HepG2 (cell line): ENCODE data around the gene SUPT4H1. TPM values are rescaled to one million over a fixed set of nuclear protein-coding genes. Genes with fewer than 3 reads are reported as not detected.

Source experiments
- ELF3 ChIP-seq: IDR thresholded peaks from 2 replicates; pipeline ENCODE4 v1.6.1; 2016; ENCODE audit warnings: missing genetic modification reagents, missing compliant biosample characterization
- FOXP1 ChIP-seq, 2 experiments: fragments of 450-650 bp in 1 of 2; IDR thresholded peaks; 2 replicates each; pipeline ENCODE4 v1.6.1; 2017 to 2018; ENCODE audit warnings: antibody characterized with exemption in 1 of 2
- JUND ChIP-seq: sonication (generic); formaldehyde crosslinking; IDR thresholded peaks from 2 replicates; pipeline ENCODE4 v1.8.0; 2022; ENCODE audit warnings: mild to moderate bottlenecking, missing genetic modification reagents
- NCOA2 ChIP-seq: sonication (generic); formaldehyde crosslinking; IDR thresholded peaks from 2 replicates; pipeline ENCODE4 v1.8.0; 2022; ENCODE audit warnings: inconsistent platforms
- NFYB ChIP-seq: sonication (generic); formaldehyde crosslinking; IDR thresholded peaks from 2 replicates; pipeline ENCODE4 v1.4.0; 2020; ENCODE audit warnings: missing genetic modification reagents
- PATZ1 ChIP-seq: sonication (generic); formaldehyde crosslinking; IDR thresholded peaks from 2 replicates; pipeline ENCODE4 v1.4.0; 2020; ENCODE audit warnings: missing genetic modification reagents
- PPARG ChIP-seq: conservative IDR thresholded peaks from 2 replicates; pipeline ENCODE4 v1.6.1; 2016; ENCODE audit warnings: missing biosample characterization, missing genetic modification reagents
- RAD21 ChIP-seq: fragments of 450-650 bp; formaldehyde crosslinking; IDR thresholded peaks from 2 replicates; pipeline ENCODE4 v1.5.0; 2020; ENCODE audit warnings: mild to moderate bottlenecking
- SKI ChIP-seq: fragments of 450-650 bp; IDR thresholded peaks from one replicate; pipeline ENCODE4 v1.6.1; 2018; ENCODE audit warnings: mild to moderate bottlenecking; ENCODE audit not compliant: partially characterized antibody
- SKIL ChIP-seq: sonication (generic); formaldehyde crosslinking; IDR thresholded peaks from 2 replicates; pipeline ENCODE4 v1.8.0; 2022; ENCODE audit warnings: missing genetic modification reagents, mild to moderate bottlenecking, moderate library complexity, borderline replicate concordance
- SNRNP70 ChIP-seq: fragments of 200-400 bp; formaldehyde crosslinking; IDR thresholded peaks from 2 replicates; pipeline ENCODE4 v1.6.1; 2017; ENCODE audit warnings: mild to moderate bottlenecking, low read depth, low read length, moderate library complexity
- TOE1 ChIP-seq: sonication (generic); formaldehyde crosslinking; IDR thresholded peaks from 2 replicates; pipeline ENCODE4 v1.4.0; 2020; ENCODE audit warnings: mild to moderate bottlenecking, missing genetic modification reagents
- ZBTB33 ChIP-seq: sonication (generic); formaldehyde crosslinking; IDR thresholded peaks from 2 replicates; pipeline ENCODE4 v1.4.0; 2020; ENCODE audit warnings: missing genetic modification reagents
- ZFP1 ChIP-seq: IDR thresholded peaks from 2 replicates; pipeline ENCODE4 v1.6.1; 2016
- ZFY ChIP-seq: sonication (generic); formaldehyde crosslinking; IDR thresholded peaks from 2 replicates; pipeline ENCODE4 v1.4.0; 2020; ENCODE audit warnings: missing genetic modification reagents
- ZNF207 ChIP-seq: fragments of 450-650 bp; IDR thresholded peaks from 2 replicates; pipeline ENCODE4 v1.6.1; 2016; ENCODE audit warnings: antibody characterized with exemption, borderline replicate concordance
- ZNF460 ChIP-seq: sonication (generic); formaldehyde crosslinking; IDR thresholded peaks from 2 replicates; pipeline ENCODE4 v1.5.1; 2020; ENCODE audit warnings: missing genetic modification reagents, mild to moderate bottlenecking, borderline replicate concordance
- ZNF557 ChIP-seq: sonication (generic); formaldehyde crosslinking; IDR thresholded peaks from 2 replicates; pipeline ENCODE4 v1.4.0; 2020; ENCODE audit warnings: missing genetic modification reagents
- ZNF639 ChIP-seq: conservative IDR thresholded peaks from 2 replicates; pipeline ENCODE4 v1.6.1; 2018; ENCODE audit warnings: missing genetic modification reagents
- ZNF775 ChIP-seq: sonication (generic); formaldehyde crosslinking; IDR thresholded peaks from 2 replicates; pipeline ENCODE4 v1.4.0; 2020; ENCODE audit warnings: missing genetic modification reagents, mild to moderate bottlenecking, moderate library complexity, borderline replicate concordance
- ZSCAN22 ChIP-seq: sonication (generic); formaldehyde crosslinking; IDR thresholded peaks from 2 replicates; pipeline ENCODE4 v1.4.0; 2020; ENCODE audit warnings: mild to moderate bottlenecking, missing genetic modification reagents
- ZUFSP ChIP-seq: sonication (generic); formaldehyde crosslinking; IDR thresholded peaks from 2 replicates; pipeline ENCODE4 v1.9.0; 2021; ENCODE audit warnings: missing genetic modification reagents, mild to moderate bottlenecking, borderline replicate concordance
- polyA plus RNA-seq, 8 experiments: library from polyadenylated mRNA; depleted of rRNA in 3 of 8; stranded (reverse) in 7 of 8; unstranded in 1 of 8; fragments of >200 nt; fragmentation: Illumina TruSeq in 4 of 8; extraction: Trizol in 4 of 8; gene quantifications; 2 replicates each; pipeline versions ENCODE4 v1.2.1 to v1.2.3, GENCODE V29; 2011 to 2016; ENCODE audit warnings: low read depth in 4 of 8, missing spikeins in 1 of 8, mixed read lengths in 1 of 8; ENCODE audit not compliant: insufficient read depth in 1 of 8
- total RNA-seq, 5 experiments: library from RNA; depleted of rRNA; stranded (reverse); fragments of >200 nt; fragmentation: Illumina TruSeq; extraction: Trizol; gene quantifications; 2 replicates each; pipeline ENCODE4 v1.2.3, GENCODE V29; 2016; ENCODE audit warnings: low read depth in 1 of 5

The SUPT4H1 gene
- total and polyA plus RNA-seq, 2 of the 13 experiments (the other 11 are each of a cell fraction or from before 2014, with no cell fraction given): 155 to 244 TPM

DNA sequence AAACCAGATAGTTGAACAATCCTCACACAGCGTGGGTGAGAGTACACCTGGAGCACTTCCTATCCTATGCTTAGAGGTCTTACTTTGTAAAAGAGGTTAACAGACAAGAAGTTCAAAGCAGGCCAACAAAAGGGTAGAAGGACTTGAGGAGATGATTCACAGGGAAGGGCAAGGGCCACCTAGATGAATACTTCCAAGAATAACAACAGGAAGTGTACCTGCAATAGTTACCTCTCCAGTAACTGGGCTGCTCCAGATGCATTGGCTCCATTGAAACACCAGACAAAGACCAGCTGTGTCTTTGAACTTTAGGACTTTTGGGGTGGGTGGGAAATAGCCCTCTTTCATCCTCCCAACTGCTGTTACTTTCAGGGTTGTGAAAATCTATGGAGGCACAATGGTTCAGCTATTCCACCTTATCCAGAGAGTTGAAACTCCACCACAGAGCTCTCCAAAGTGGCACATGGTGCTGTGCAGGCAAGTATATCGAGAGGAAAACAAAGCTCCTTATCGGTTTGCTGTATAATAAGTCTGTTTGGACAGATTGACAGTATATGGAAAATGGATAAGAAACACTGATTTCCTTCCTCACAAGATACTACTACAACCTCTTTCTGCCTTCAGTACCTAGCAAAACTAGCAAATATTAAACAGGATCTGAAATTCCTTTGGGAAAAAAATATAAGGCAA, 42.7 kb upstream of the SUPT4H1 start (continued):
- TF ChIP-seq SKIL: no peak
- TF ChIP-seq PATZ1 (CRISPR knock-in tag): peak; percentile 93
- TF ChIP-seq NCOA2 (CRISPR knock-in tag): peak; percentile 94
- TF ChIP-seq FOXP1 (IDR thresholded peaks at IDR 0.05): no peak
- peak; percentile 76 for TF ChIP-seq FOXP1 (CRISPR knock-in tag; IDR thresholded peaks at IDR 0.05)
- no peak for TF ChIP-seq ZSCAN22
- TF ChIP-seq ZBTB33 (CRISPR knock-in tag): no peak
- peak; percentile 25 for TF ChIP-seq SKI
- no peak for TF ChIP-seq SNRNP70
- no peak for TF ChIP-seq TOE1 (CRISPR knock-in tag)
- TF ChIP-seq ZNF557 (CRISPR knock-in tag): no peak
- TF ChIP-seq PPARG: peak; percentile 43; the same call in 1 of the 2 replicates
- peak; percentile 82 for TF ChIP-seq ELF3
- TF ChIP-seq ZFP1 (CRISPR knock-in tag): peak; percentile 79; the same call in 1 of the 2 replicates
- no peak for TF ChIP-seq ZFY
- no peak for TF ChIP-seq ZUFSP
- no peak; the same call in 1 of the 2 replicates for TF ChIP-seq ZNF639 (CRISPR knock-in tag)
- TF ChIP-seq ZNF207: no peak
- TF ChIP-seq RAD21: 0 out of 2 replicates have a peak, but pooled peaks have one; percentile 15
- no peak for TF ChIP-seq ZNF775
- no peak for TF ChIP-seq NFYB (CRISPR knock-in tag)
- TF ChIP-seq JUND (CRISPR knock-in tag): 0 out of 2 replicates have a peak, but pooled peaks have one; percentile 22
- no peak for TF ChIP-seq ZNF460
